ENCODE measurements around the gene CEP170.

- TF ChIP-seq, protein P1, sequence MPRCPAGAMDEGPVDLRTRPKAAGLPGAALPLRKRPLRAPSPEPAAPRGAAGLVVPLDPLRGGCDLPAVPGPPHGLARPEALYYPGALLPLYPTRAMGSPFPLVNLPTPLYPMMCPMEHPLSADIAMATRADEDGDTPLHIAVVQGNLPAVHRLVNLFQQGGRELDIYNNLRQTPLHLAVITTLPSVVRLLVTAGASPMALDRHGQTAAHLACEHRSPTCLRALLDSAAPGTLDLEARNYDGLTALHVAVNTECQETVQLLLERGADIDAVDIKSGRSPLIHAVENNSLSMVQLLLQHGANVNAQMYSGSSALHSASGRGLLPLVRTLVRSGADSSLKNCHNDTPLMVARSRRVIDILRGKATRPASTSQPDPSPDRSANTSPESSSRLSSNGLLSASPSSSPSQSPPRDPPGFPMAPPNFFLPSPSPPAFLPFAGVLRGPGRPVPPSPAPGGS (IDR thresholded peaks at IDR 0.05; ENCODE audit: borderline replicate concordance, insufficient read depth, low read depth, low read length, poor library complexity, severe bottlenecking) = no peak
- TF ChIP-seq POLR2A (IDR thresholded peaks at IDR 0.05; ENCODE audit: low read depth, low read length) (no peak), CTCF (IDR thresholded peaks at IDR 0.05 in 2 of 3, conservative IDR thresholded peaks at IDR 0.05 in 1 of 3; ENCODE audit: control insufficient read depth in 2 of 3, extremely low read depth in 1 of 3, insufficient read depth in 1 of 3, low read depth in 3 of 3, low read length in 3 of 3) (no peak)
Observed at GRCh38 chr1:243275316-243275715, 20.2 kb upstream of the CEP170 start.
